Gastrocnemius medialis (tissue), 4 donors: ENCODE data around the gene PF4V1. TPM values are rescaled to one million over a fixed set of nuclear protein-coding genes. Genes with fewer than 3 reads are reported as not detected.

ENCODE experiments used
- ATAC-seq, 2 donors: fragments of 150-250 bp; one replicate each; pipeline ENCODE4 v1.9.1; 2016
- DNase-seq, 2 donors: peaks; one replicate each; pipeline ENCODE4 v3.0.0-alpha.2; 2019
- H3K27ac ChIP-seq, 4 donors: fragments of 200-600 bp; sonication (generic); 1 replicate in 1 of 4; 2 replicates in 3 of 4; pipeline ENCODE4 v1.5.1; 2016 to 2018; ENCODE audit warnings: mild to moderate bottlenecking in 2 of 4, moderate library complexity in 1 of 4
- H3K27me3 ChIP-seq, 3 donors: fragments of 200-600 bp; sonication (generic) in 2 of 3; 1 replicate in 1 of 3; 2 replicates in 2 of 3; pipeline versions ENCODE4 v1.5.1 to v1.6.0; 2016 to 2019; ENCODE audit warnings: mild to moderate bottlenecking in 1 of 3, moderate library complexity in 1 of 3
- H3K36me3 ChIP-seq, 2 donors: fragments of 200-600 bp; sonication (generic) in 1 of 2; one replicate each; pipeline ENCODE4 v1.5.1; 2017 to 2018
- H3K4me1 ChIP-seq, 2 donors: fragments of 200-600 bp; sonication (generic) in 1 of 2; one replicate each; pipeline ENCODE4 v1.5.1; 2016 to 2017; ENCODE audit warnings: mild to moderate bottlenecking in 2 of 2
- H3K4me3 ChIP-seq, 4 donors: fragments of 200-600 bp; sonication (generic) in 3 of 4; 1 replicate in 1 of 4; 2 replicates in 3 of 4; pipeline ENCODE4 v1.5.1; 2016 to 2019; ENCODE audit warnings: mild to moderate bottlenecking in 2 of 4
- H3K9me3 ChIP-seq, 3 donors: fragments of 200-600 bp; sonication (generic) in 2 of 3; 1 replicate in 1 of 3; 2 replicates in 2 of 3; pipeline ENCODE4 v1.5.1; 2016 to 2019
- CTCF ChIP-seq, 5 experiments: fragments of 450-650 bp in 3 of 5; fragments of 200-600 bp in 2 of 5; sonication (generic) in 2 of 5; IDR thresholded peaks in 4 of 5; conservative IDR thresholded peaks in 1 of 5; 1 replicate in 4 of 5; 2 replicates in 1 of 5; pipeline ENCODE4 v1.5.1; 2016 to 2019; ENCODE audit warnings: antibody characterized with exemption in 5 of 5, mild to moderate bottlenecking in 3 of 5, moderate library complexity in 3 of 5
- POLR2A ChIP-seq, 2 donors: fragments of 450-650 bp; IDR thresholded peaks; one replicate each; pipeline ENCODE4 v1.6.1; 2017; ENCODE audit warnings: antibody characterized with exemption in 2 of 2, mild to moderate bottlenecking in 2 of 2, moderate library complexity in 2 of 2
- in situ Hi-C, 4 donors: fragments of 200-750 bp; cut with MboI; loops; one replicate each; pipeline versions ENCODE4 v1.15.0 to v1.8.0; 2017; ENCODE audit warnings: low sequenced_read_pairs in 4 of 4
- intact Hi-C: fragments of 100-400 bp; cut with DNase I; formaldehyde crosslinking; loops from one replicate; pipeline ENCODE4 v1.15.1; 2023; ENCODE audit warnings: low total_unique reads
- total RNA-seq, 4 donors: library from RNA; depleted of rRNA; stranded (reverse); fragments of >200 nt; gene quantifications; one replicate each; pipeline versions ENCODE4 v1.1.0 to v1.2.3, GENCODE V29; 2016

PF4V1 gene
- total RNA-seq, 4 donors from 2014 or later: not detected

- DNase-seq: no peak
- Histone ChIP-seq H3K9me3 (peaks cover 0 to 2% (median 0%) of the 10 kb centered on the region in 3 donors), H3K36me3 (no peaks in the 10 kb centered on the region), H3K4me1 (no peaks in the 10 kb centered on the region), H3K27ac (no peak overlapping the region), H3K27me3 (no peaks in the 10 kb centered on the region), H3K4me3 (no peak overlapping the region)
- no peak for TF ChIP-seq POLR2A (IDR thresholded peaks at IDR 0.05)
- no peak for TF ChIP-seq CTCF (IDR thresholded peaks at IDR 0.05 in 4 of 5, conservative IDR thresholded peaks at IDR 0.05 in 1 of 5)
- intact Hi-C loops: no loop called here
- in situ Hi-C loops: no loop called here
- no peak for ATAC-seq
These were observed 39.9 kb downstream of the PF4V1 start for GRCh38 chr4:73892966-73893365.

DNA sequence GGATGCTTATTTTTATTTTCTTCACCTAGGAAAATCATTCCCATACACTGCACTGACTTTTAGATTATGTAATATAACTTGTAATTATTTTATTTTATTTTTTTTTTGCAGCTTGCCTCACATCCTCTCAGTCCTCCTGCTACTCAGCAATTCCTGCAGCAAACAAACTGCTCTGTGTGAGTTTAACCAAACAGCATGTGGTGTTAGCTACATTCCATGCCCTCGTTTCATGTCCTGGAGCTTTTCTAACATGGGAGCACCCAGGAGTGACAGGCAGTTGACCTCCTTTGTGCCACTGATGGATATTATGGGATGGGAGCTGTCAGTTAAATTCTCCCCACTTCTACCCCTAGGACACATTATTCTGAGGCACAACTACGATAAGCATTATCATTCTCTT, 40.9 kb downstream of the PF4V1 start:
- Histone ChIP-seq H3K4me1 (no peaks in the 10 kb centered on the region), H3K27me3 (no peaks in the 10 kb centered on the region), H3K27ac (no peak overlapping the region), H3K4me3 (no peak overlapping the region), H3K36me3 (no peaks in the 10 kb centered on the region), H3K9me3 (no peaks in the 10 kb centered on the region)
- DNase-seq: no peak
- ATAC-seq: no peak
- TF ChIP-seq CTCF (IDR thresholded peaks at IDR 0.05 in 4 of 5, conservative IDR thresholded peaks at IDR 0.05 in 1 of 5) (no peak), POLR2A (IDR thresholded peaks at IDR 0.05) (no peak)
- intact Hi-C loops (no loop called here), in situ Hi-C loops (no loop called here)

DNA sequence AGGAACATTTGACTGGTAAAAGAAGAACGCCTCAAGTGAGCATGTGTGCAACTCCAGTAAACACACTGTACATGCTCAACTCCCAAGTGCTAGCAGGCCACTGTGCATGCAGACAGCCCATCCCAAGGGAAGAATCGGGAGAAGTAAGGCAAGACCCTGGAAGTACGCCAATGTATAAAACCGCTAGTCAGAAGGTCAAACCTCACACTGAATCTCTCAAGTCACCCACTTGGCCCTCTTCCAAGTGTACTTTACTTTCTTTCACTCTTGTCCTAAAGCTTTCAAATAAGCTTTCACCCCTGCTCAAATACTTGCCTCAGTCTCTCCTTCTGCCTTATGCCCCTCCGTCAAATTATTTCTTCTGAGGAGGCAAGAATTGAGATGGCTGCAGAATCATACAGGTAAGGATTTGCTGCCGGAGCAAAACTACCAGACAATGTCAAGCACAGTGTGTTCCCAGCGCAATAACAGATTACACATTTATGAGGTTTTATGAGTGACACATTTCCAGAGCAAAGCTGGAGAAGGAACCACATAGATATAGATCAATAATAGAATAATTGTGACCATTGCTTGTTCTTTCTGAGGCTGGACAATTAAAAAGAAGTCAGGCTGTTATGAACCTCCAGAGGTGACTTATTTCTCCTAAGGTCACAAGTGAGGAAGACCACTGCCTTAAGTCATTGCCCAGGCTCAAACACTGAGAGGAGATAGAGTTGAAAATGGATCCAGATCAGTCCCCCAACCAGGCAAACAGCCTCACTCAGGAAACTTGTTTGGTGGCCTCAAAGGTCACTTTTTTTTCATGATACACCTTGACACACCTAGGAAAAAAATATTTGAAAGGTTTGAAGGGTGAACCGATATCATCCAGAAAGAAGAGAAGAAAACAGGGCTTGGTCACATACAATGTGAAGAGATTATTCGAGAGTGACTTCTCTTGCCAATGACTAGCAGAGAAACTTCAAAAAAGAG, 42.4 kb downstream of the PF4V1 start:
- ATAC-seq: no peak
- H3K4me1 ChIP-seq: no peaks in the 10 kb centered on the region
- no peak overlapping the region for H3K27ac ChIP-seq
- DNase-seq: no peak
- intact Hi-C loops: no loop called here
- no peaks in the 10 kb centered on the region for H3K9me3 ChIP-seq
- in situ Hi-C loops: no loop called here
- H3K27me3 ChIP-seq: no peaks in the 10 kb centered on the region
- no peak overlapping the region for H3K4me3 ChIP-seq
- H3K36me3 ChIP-seq: no peaks in the 10 kb centered on the region
- TF ChIP-seq CTCF (IDR thresholded peaks at IDR 0.05 in 4 of 5, conservative IDR thresholded peaks at IDR 0.05 in 1 of 5): no peak
- TF ChIP-seq POLR2A (IDR thresholded peaks at IDR 0.05): no peak

- DNase-seq (no peak), ATAC-seq (no peak)
- no peaks in the 10 kb centered on the region for H3K36me3 ChIP-seq
- in situ Hi-C loops (no loop called here), intact Hi-C loops (no loop called here)
- TF ChIP-seq CTCF (IDR thresholded peaks at IDR 0.05 in 4 of 5, conservative IDR thresholded peaks at IDR 0.05 in 1 of 5) (no peak), POLR2A (IDR thresholded peaks at IDR 0.05) (no peak)
- no peak overlapping the region for H3K27ac ChIP-seq
- H3K4me3 ChIP-seq: no peak overlapping the region
- no peaks in the 10 kb centered on the region for H3K9me3 ChIP-seq
- H3K27me3 ChIP-seq: no peaks in the 10 kb centered on the region
- no peaks in the 10 kb centered on the region for H3K4me1 ChIP-seq
These were observed 43.3 kb downstream of the PF4V1 start for GRCh38 chr4:73896416-73896815.
